DOHH2 (cell line): ENCODE results near the gene CCDC15.
"Not testable (repeated sequence)": the region's sequence is repeated elsewhere in the genome, so short reads cannot be mapped to it uniquely, and the experiment has no call there.

Experiments used
- CTCF ChIP-seq: fragments of 200-600 bp; sonication (generic); IDR thresholded peaks from one replicate; pipeline ENCODE4 v1.5.1; 2014; ENCODE audit warnings: antibody characterized with exemption, mild to moderate bottlenecking, low read depth, low read length; ENCODE audit not compliant: poor library complexity, severe bottlenecking
- EZH2phosphoT487 ChIP-seq: fragments of 200-600 bp; sonication (generic); IDR thresholded peaks from 2 replicates; pipeline ENCODE4 v1.6.1; 2017; ENCODE audit warnings: borderline replicate concordance, mild to moderate bottlenecking, antibody characterized with exemption, low read length, moderate library complexity, mixed read lengths

GRCh38 chr11:125029431-125029830 is 75.4 kb downstream of the CCDC15 start:
- TF ChIP-seq EZH2phosphoT487, CTCF: not testable (repeated sequence)
